Gastroesophageal sphincter (tissue), 3 donors: Measurements from ENCODE around the gene GPX5.

Experiments used
- EP300 ChIP-seq: sonication (generic); formaldehyde crosslinking; IDR thresholded peaks from one replicate; pipeline ENCODE4 v1.6.1; 2017; ENCODE audit warnings: antibody characterized with exemption, mild to moderate bottlenecking
- TF ChIP-seq, protein P1 (sequence below), 4 experiments: fragments of 200-600 bp in 2 of 4; fragments of 450-650 bp in 2 of 4; sonication (generic) in 1 of 4; IDR thresholded peaks; one replicate each; pipeline ENCODE4 v1.5.1; 2017 to 2019; ENCODE audit warnings: antibody characterized with exemption in 4 of 4, mild to moderate bottlenecking in 2 of 4, moderate library complexity in 2 of 4

DNA sequence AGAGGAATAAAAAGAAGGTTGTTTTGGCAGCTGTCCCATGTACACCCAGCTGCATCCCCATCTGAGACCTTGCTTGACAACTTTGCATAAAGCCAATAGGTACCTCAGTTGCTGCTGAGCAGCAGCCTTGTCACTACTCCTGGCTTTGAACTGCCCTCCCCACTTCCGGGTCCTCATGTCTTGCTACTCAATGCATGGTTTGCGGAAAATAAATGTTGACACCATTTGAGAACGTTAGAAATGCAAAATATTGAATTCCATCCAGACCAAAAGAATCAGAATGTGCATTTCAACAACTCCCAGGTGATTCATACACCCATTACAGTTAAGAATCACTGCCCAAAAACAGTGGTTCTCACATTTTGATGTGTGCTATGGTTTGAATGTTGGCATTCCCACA is 32.9 kb downstream of the GPX5 start:
- no peak for TF ChIP-seq EP300
- TF ChIP-seq, protein P1, sequence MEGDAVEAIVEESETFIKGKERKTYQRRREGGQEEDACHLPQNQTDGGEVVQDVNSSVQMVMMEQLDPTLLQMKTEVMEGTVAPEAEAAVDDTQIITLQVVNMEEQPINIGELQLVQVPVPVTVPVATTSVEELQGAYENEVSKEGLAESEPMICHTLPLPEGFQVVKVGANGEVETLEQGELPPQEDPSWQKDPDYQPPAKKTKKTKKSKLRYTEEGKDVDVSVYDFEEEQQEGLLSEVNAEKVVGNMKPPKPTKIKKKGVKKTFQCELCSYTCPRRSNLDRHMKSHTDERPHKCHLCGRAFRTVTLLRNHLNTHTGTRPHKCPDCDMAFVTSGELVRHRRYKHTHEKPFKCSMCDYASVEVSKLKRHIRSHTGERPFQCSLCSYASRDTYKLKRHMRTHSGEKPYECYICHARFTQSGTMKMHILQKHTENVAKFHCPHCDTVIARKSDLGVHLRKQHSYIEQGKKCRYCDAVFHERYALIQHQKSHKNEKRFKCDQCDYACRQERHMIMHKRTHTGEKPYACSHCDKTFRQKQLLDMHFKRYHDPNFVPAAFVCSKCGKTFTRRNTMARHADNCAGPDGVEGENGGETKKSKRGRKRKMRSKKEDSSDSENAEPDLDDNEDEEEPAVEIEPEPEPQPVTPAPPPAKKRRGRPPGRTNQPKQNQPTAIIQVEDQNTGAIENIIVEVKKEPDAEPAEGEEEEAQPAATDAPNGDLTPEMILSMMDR (IDR thresholded peaks at IDR 0.05): no peak
